ENCODE data around the gene CFAP70.

- TF ChIP-seq EP300 (conservative IDR thresholded peaks at IDR 0.05; ENCODE audit: poor library complexity, severe bottlenecking): no peak
- no peak for TF ChIP-seq MXI1 (conservative IDR thresholded peaks at IDR 0.05; ENCODE audit: poor library complexity, severe bottlenecking)
Observed at GRCh38 chr10:73399063-73399462, 40.4 kb upstream of the CFAP70 start.

Measured in neural cell (in vitro differentiated cells).